AG04449 (cell line): ENCODE results near the gene RANBP17.

Experiments
- CTCF ChIA-PET: fragments of 350-600 bp; formaldehyde crosslinking; extraction: SDS; loops from one replicate; lab custom pipeline; 2021; ENCODE audit warnings: antibody characterized with exemption; lab: Yijun Ruan, JAX
- POLR2A ChIA-PET: fragments of 400-600, 350-600 bp; formaldehyde crosslinking; extraction: SDS; loops from one replicate; lab custom pipeline; 2020; ENCODE audit warnings: antibody characterized with exemption, inconsistent platforms; lab: Yijun Ruan, JAX
- DNase-seq: peaks from one replicate; pipeline ENCODE4 v3.0.0-alpha.2; 2010; ENCODE audit warnings: low read depth, low spot score
- H3K4me3 ChIP-seq: 2 replicates; pipeline ENCODE4 v1.5.1; 2011; ENCODE audit warnings: low read depth, mild to moderate bottlenecking, control low read depth, low read length
- TF ChIP-seq, protein P1 (sequence below): IDR thresholded peaks from one replicate; pipeline ENCODE4 v1.5.1; 2011; ENCODE audit warnings: mild to moderate bottlenecking, moderate library complexity, low read length, control low read depth, inconsistent platforms; ENCODE audit not compliant: insufficient read depth; ENCODE audit errors: missing control alignments

RANBP17 gene

GRCh38 chr5:171120986-171121622, 259.3 kb downstream of the RANBP17 start:
- H3K4me3 ChIP-seq: no peak overlapping the region
- CTCF ChIA-PET: no interaction called here
- TF ChIP-seq, protein P1, sequence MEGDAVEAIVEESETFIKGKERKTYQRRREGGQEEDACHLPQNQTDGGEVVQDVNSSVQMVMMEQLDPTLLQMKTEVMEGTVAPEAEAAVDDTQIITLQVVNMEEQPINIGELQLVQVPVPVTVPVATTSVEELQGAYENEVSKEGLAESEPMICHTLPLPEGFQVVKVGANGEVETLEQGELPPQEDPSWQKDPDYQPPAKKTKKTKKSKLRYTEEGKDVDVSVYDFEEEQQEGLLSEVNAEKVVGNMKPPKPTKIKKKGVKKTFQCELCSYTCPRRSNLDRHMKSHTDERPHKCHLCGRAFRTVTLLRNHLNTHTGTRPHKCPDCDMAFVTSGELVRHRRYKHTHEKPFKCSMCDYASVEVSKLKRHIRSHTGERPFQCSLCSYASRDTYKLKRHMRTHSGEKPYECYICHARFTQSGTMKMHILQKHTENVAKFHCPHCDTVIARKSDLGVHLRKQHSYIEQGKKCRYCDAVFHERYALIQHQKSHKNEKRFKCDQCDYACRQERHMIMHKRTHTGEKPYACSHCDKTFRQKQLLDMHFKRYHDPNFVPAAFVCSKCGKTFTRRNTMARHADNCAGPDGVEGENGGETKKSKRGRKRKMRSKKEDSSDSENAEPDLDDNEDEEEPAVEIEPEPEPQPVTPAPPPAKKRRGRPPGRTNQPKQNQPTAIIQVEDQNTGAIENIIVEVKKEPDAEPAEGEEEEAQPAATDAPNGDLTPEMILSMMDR: no peak
- DNase-seq: no peak
- POLR2A ChIA-PET: no interaction called here

- H3K4me3 ChIP-seq: no peak overlapping the region
- TF ChIP-seq, protein P1: no peak
- DNase-seq: no peak
- ChIA-PET POLR2A (no interaction called here), CTCF (no interaction called here)
Observed at GRCh38 chr5:171121638-171122037, 259.8 kb downstream of the RANBP17 start.

DNA sequence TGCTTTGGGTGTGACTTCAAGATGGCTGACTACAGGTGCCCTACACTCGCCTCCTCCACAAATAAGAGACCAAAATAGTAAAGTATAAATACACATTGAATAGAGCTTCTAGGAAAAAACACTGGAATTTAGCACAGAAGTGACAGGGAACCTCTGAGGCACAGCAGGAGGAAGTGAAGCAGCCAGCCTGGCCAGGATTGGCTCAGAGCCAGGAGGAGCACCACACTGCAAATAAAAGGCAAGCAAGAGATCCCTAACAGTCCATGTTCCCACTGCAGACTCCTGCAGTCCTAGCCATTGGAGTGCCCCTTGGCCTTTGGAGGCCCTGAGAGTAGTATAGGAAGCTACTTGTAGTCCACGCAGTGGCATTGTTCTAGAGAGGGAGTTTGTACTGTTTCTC, 260.6 kb downstream of the RANBP17 start:
- DNase-seq: no peak
- POLR2A ChIA-PET: no interaction called here
- TF ChIP-seq, protein P1: no peak
- CTCF ChIA-PET: no interaction called here
- H3K4me3 ChIP-seq: no peak overlapping the region

- POLR2A ChIA-PET: no interaction called here
- DNase-seq: no peak
- TF ChIP-seq, protein P1: no peak
- CTCF ChIA-PET: no interaction called here
- H3K4me3 ChIP-seq: no peak overlapping the region
Observed at GRCh38 chr5:171123417-171123816, 261.6 kb downstream of the RANBP17 start.

DNA sequence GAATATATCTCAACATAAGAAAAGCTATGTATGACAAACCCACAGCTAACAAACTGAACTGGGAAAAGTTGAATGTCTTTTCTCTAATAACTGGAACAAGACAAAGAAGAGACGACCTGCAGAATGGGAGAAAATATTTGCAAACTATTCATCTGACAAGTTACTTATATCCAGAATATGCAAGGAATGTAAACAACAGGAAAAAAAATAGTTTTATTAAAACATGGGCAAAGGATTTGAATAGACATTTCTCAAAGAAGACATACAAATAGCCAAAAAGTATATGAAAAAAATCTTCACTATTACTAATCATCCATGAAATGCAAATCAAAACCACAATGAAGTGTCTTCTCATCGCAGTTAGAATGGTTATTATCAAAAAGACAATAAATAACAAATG, 265.5 kb downstream of the RANBP17 start:
- CTCF ChIA-PET: no interaction called here
- TF ChIP-seq, protein P1: no peak
- POLR2A ChIA-PET: no interaction called here
- peak; percentile 19 for DNase-seq
- H3K4me3 ChIP-seq: no peak overlapping the region

DNA sequence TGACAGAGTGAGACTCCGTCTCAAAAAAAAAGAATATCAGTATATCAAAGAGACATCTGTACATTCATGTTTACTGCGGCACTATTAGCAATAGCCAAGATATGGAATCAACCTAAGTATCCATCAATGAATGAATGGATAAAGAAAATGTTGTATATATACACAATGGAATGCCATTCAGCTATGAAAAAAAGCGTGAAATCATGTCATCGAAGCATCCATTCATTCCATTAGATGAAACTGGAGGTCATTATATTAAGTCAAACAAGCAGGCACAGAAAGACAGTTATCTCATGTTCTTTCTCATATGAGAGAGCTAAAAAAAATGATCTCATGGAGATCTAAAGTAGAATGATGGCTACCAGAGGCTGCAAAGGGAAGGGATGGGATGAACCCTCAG, 266.3 kb downstream of the RANBP17 start:
- TF ChIP-seq, protein P1: no peak
- ChIA-PET POLR2A (no interaction called here), CTCF (no interaction called here)
- no peak for DNase-seq
- no peak overlapping the region for H3K4me3 ChIP-seq
